ENCODE results near the gene OSBPL1A. TPM values are rescaled to one million over a fixed set of nuclear protein-coding genes. Genes with fewer than 3 reads are reported as not detected.

OSBPL1A gene
- total RNA-seq, 1 experiment from 2014 or later, result 37.4 TPM

DNA sequence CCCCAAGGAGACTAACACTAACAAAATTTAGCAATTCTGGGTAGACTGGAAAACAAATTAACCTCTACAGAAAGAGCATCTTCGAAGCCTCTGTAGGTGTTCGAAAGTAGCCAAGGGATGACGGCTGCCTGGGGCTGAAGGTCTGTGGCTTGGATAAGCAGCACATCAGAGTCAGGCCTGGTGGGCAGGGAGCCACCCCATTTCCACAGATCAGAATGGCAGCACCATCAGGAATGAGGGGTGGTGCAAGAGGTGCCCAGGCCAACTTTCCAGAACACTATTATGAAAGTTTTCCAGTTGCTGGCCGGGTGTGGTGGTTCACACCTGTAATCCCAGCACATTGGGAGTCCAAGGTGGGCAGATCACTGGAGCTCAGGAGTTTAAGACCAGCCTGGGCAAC, 200.9 kb downstream of the OSBPL1A start:
- no TSS peak for BruUV-seq (replicated peaks)
- Histone ChIP-seq H2AFZ (no peak overlapping the region), H3K79me2 (ENCODE audit: low read depth) (no peaks in the 10 kb centered on the region), H3F3A (ENCODE audit: insufficient read depth, low read depth) (no peaks in the 10 kb centered on the region), H3K9me3 (ENCODE audit: insufficient read depth, low read depth) (no peaks in the 10 kb centered on the region), H4K20me1 (ENCODE audit: insufficient read depth) (no peaks in the 10 kb centered on the region), H3K27ac (no peak overlapping the region), H3K9me2 (ENCODE audit: insufficient read depth) (no peaks in the 10 kb centered on the region), H3K36me3 (ENCODE audit: low read depth) (no peaks in the 10 kb centered on the region), H3K27me3 (ENCODE audit: insufficient read depth, low read depth) (no peaks in the 10 kb centered on the region), H3K4me3 (no peak overlapping the region), H3K4me1 (replicated peaks; ENCODE audit: insufficient read depth) (no peaks in the 10 kb centered on the region), H3K4me2 (no peak overlapping the region)
- intact Hi-C loops (cut with micrococcal nuclease; ENCODE audit: unreplicated experiment), result no loop called here
- ChIA-PET CTCF (no interaction called here), POLR2A (ENCODE audit: unreplicated experiment) (no interaction called here)
- no peak for TF ChIP-seq EZH2 (IDR thresholded peaks at IDR 0.05; ENCODE audit: low read depth)
- TF ChIP-seq, protein P1, sequence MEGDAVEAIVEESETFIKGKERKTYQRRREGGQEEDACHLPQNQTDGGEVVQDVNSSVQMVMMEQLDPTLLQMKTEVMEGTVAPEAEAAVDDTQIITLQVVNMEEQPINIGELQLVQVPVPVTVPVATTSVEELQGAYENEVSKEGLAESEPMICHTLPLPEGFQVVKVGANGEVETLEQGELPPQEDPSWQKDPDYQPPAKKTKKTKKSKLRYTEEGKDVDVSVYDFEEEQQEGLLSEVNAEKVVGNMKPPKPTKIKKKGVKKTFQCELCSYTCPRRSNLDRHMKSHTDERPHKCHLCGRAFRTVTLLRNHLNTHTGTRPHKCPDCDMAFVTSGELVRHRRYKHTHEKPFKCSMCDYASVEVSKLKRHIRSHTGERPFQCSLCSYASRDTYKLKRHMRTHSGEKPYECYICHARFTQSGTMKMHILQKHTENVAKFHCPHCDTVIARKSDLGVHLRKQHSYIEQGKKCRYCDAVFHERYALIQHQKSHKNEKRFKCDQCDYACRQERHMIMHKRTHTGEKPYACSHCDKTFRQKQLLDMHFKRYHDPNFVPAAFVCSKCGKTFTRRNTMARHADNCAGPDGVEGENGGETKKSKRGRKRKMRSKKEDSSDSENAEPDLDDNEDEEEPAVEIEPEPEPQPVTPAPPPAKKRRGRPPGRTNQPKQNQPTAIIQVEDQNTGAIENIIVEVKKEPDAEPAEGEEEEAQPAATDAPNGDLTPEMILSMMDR (conservative IDR thresholded peaks at IDR 0.05), result no peak
- DNase-seq, result no peak

DNA sequence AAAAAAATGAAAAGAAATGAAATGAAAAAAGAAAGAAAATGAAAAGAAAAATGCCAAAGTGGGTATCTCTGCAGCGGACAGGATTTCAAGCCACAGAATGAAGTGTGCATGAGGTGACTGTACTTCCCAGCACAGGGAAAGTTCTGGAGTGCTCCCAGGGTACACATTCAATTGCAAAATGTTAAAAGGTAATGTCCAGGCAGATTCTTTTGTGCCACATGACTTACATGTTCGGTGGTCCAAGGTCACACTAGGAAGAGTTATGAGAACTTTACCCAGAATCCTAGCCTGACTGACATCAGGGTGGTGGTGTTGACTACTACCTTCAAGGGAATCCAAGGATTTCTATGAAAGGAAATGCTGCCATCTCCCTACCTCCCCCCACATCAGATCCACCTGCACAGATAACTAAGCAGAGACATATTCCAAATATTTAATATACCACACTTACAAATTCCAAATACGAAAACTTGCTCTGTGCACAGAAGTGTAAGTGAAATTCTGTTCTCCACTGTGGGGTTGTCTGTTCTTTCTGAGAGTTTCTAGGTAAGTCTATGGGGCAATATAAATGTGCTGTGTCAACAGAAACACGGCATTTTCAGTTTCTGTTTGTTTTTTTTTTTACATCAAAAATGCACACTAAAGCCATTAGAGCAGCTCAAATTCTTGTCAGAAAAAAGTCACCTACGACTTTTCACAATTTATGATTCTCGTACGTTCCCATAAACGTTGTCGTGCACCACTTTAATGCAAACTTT, 202.1 kb downstream of the OSBPL1A start:
- Histone ChIP-seq H3K79me2 (ENCODE audit: low read depth) (no peaks in the 10 kb centered on the region), H2AFZ (no peak overlapping the region), H3K27me3 (ENCODE audit: insufficient read depth, low read depth) (no peaks in the 10 kb centered on the region), H3K4me1 (replicated peaks; ENCODE audit: insufficient read depth) (no peaks in the 10 kb centered on the region), H4K20me1 (ENCODE audit: insufficient read depth) (no peaks in the 10 kb centered on the region), H3K9me3 (ENCODE audit: insufficient read depth, low read depth) (no peaks in the 10 kb centered on the region), H3K4me3 (no peak overlapping the region), H3K36me3 (ENCODE audit: low read depth) (no peaks in the 10 kb centered on the region), H3K27ac (no peak overlapping the region), H3K4me2 (no peak overlapping the region), H3K9me2 (ENCODE audit: insufficient read depth) (no peaks in the 10 kb centered on the region), H3F3A (ENCODE audit: insufficient read depth, low read depth) (no peaks in the 10 kb centered on the region)
- no peak for DNase-seq
- BruUV-seq (replicated peaks), result no TSS peak
- TF ChIP-seq, protein P1 (conservative IDR thresholded peaks at IDR 0.05), result no peak
- TF ChIP-seq EZH2 (IDR thresholded peaks at IDR 0.05; ENCODE audit: low read depth), result no peak
- ChIA-PET POLR2A (ENCODE audit: unreplicated experiment) (no interaction called here), CTCF (no interaction called here)
- intact Hi-C loops (cut with micrococcal nuclease; ENCODE audit: unreplicated experiment), result no loop called here

DNA sequence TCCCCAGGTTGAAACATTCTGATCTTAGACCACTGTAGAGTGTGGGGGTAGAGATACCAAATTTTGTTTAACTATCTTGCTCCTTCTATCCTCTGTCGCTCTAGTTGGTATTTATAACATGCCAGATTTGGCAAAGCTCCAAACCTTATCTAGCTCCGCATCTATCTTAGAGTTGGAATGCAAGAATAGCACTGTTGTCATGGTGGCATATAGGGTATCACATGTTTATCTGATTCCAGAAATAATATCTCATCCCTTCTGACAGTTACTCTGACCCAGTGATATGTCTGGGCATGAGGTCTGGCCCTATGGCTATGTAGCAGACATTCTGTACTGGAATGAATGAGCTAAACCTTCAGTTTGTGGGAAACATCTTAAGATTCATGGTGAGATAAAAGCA, 207.0 kb downstream of the OSBPL1A start:
- ChIA-PET CTCF (no interaction called here), POLR2A (ENCODE audit: unreplicated experiment) (no interaction called here)
- Histone ChIP-seq H3K27me3 (ENCODE audit: insufficient read depth, low read depth) (no peaks in the 10 kb centered on the region), H3K27ac (no peak overlapping the region), H3K36me3 (ENCODE audit: low read depth) (no peaks in the 10 kb centered on the region), H4K20me1 (ENCODE audit: insufficient read depth) (no peaks in the 10 kb centered on the region), H3K9me3 (ENCODE audit: insufficient read depth, low read depth) (no peaks in the 10 kb centered on the region), H3K9me2 (ENCODE audit: insufficient read depth) (no peaks in the 10 kb centered on the region), H3K4me3 (no peak overlapping the region), H3K4me2 (no peak overlapping the region), H2AFZ (no peak overlapping the region), H3F3A (ENCODE audit: insufficient read depth, low read depth) (no peaks in the 10 kb centered on the region), H3K79me2 (ENCODE audit: low read depth) (no peaks in the 10 kb centered on the region), H3K4me1 (replicated peaks; ENCODE audit: insufficient read depth) (no peaks in the 10 kb centered on the region)
- no peak for DNase-seq
- no peak for TF ChIP-seq EZH2 (IDR thresholded peaks at IDR 0.05; ENCODE audit: low read depth)
- TF ChIP-seq, protein P1 (conservative IDR thresholded peaks at IDR 0.05), result no peak
- intact Hi-C loops (cut with micrococcal nuclease; ENCODE audit: unreplicated experiment), result no loop called here
- BruUV-seq (replicated peaks), result no TSS peak

Measured in PC-9 (cell line).